GM19240 (cell line): ENCODE results near the gene CUEDC1.

Experiments
- DNase-seq: peaks from one replicate; pipeline ENCODE4 v3.0.0; 2011; ENCODE audit warnings: low spot score; ENCODE audit not compliant: insufficient read length

Gene CUEDC1, protein sequence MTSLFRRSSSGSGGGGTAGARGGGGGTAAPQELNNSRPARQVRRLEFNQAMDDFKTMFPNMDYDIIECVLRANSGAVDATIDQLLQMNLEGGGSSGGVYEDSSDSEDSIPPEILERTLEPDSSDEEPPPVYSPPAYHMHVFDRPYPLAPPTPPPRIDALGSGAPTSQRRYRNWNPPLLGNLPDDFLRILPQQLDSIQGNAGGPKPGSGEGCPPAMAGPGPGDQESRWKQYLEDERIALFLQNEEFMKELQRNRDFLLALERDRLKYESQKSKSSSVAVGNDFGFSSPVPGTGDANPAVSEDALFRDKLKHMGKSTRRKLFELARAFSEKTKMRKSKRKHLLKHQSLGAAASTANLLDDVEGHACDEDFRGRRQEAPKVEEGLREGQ

GRCh38 chr17:57955183-57955931 lies at the start of gene CUEDC1:
CUEDC1 (minus strand) TSS chr17:57955412; CDS start chr17:57885564, 69,848 bp downstream.
- no peak for DNase-seq

- DNase-seq: no peak
Observed at GRCh38 chr17:58004060-58004459, 48.8 kb upstream of the CUEDC1 start.

DNA sequence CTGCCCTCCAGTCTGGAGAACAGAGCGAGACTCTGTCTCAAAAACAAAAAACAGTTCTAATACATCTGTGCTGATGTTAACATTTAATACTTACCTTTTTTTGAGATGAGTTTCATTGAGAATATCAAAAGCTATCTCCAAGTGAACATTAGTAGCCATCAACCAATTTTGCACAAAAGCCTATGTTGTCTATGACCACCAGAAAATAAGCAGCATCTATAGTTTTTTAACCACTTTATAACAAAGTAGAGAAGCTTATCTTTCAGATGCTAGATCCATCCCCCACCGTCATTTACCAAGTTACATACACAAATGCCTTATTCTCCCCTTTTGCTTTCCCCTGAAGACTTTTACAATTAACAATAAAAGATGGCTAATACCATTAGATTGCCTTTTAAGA lies 47.8 kb upstream of the CUEDC1 start:
- DNase-seq: no peak

DNA sequence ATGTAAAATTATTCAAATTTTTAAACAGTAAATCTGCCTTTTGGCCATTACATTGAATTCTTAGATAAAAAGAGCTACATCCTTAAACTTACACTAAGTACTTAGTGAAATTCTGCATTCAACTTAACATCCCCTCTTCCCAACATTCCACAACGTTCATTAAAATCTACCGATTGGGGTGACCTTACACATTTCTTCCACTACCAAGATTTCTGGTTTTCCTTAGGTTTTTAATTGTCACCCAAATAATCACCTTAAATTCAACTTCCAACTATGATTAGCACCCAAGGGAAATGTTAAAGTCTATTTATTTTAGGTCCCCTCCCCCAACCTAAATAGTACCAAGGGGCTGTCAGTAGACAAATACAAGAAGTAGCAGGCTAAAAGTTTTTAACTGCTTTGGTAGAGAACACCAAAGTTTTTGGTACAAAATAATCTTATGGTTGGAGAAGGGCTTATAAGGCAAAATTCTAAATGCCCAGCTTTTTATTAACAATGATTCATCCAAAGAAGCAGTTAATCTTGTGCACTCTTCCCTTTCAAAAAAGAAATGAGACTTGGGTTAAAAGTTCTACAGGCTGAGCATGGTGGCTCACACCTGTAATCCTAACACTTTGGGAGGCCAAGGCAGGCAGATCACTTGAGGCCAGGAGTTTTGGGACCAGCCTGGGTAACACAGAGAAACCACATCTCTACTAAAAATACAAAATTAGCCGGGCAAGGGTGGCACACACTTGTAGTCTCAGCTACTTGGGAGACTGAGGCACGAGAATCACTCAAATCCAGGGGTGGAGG lies 47.1 kb upstream of the CUEDC1 start:
- DNase-seq: no peak

- DNase-seq: no peak
Observed at GRCh38 chr17:58001461-58002124, 46.4 kb upstream of the CUEDC1 start.

GRCh38 chr17:57999496-58000017 lies 44.3 kb upstream of the CUEDC1 start:
- no peak for DNase-seq

DNA sequence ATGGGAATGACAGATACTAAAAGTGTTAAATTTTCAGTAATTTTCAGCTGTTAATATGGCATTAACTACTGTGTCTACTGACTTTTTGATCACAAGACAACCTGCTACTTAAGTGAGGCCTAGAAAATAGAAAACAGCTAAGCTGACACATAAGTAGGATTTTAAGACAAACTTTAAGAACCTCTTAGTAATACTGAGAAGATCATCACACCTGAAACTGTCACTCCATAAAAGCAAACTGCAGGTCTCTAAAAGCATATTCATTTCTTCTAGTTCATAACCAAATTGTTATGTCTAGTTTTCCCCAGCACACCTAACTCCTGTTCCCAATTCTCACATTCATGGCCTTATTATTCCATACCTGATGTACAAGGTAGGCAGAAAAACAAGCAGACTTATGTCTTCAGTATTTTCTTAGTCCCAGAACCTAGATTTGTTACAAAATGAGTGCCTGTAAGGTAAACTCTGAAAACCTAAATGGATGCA lies 43.8 kb upstream of the CUEDC1 start:
- DNase-seq: no peak

DNA sequence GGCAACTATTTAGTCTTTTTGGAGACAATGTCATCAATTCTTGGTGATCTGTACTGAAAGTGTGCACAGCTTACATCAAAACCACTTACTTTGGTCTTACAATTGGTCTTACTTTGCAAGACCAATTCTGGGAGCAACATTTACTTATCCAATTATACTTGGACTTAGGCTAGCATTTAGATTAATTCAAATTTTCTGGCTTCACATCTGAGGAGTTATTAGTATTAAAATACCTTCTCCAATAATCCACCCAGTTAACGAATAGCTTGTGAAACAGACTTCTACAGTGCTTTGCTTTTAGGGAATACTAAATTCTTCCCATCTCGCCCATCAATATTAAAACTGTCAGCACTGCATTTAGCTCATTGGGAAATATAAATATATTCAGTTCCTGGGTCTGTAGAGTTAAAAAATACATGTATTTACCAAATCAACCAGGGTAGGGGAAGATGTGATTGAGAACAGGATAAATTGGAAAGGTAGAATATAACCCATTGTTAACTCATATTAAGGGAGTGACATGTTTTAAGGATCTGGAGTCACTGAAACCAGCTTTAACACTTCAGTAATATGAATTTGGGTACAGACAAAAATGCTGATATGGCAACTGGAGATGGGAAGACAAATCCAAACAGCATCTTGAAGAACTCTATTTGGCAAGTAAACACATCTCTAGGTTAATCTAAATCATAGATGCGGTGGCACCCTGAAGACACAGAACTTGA lies 42.0 kb upstream of the CUEDC1 start:
- DNase-seq: no peak

GRCh38 chr17:57995076-57995956 lies 40.1 kb upstream of the CUEDC1 start:
- DNase-seq: no peak

DNA sequence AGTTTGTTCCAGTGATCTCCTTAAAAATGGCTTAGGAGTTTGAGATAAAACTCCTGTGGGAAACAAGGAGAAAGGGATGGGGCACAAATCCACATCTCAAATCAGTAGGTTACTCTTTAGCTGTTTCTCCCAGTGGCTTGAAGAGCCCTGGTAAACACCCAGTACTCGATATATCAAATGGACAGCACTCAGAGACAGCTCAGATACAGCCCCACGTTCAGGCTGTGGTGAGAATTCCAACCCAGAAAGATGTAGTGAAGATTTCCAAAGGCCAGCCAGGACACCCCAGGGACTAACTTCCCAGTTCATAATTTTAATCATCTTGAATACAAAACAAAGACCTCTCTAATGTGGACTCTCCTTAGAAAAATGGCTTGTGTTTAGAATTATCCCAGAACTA lies 39.2 kb upstream of the CUEDC1 start:
- DNase-seq: no peak

DNA sequence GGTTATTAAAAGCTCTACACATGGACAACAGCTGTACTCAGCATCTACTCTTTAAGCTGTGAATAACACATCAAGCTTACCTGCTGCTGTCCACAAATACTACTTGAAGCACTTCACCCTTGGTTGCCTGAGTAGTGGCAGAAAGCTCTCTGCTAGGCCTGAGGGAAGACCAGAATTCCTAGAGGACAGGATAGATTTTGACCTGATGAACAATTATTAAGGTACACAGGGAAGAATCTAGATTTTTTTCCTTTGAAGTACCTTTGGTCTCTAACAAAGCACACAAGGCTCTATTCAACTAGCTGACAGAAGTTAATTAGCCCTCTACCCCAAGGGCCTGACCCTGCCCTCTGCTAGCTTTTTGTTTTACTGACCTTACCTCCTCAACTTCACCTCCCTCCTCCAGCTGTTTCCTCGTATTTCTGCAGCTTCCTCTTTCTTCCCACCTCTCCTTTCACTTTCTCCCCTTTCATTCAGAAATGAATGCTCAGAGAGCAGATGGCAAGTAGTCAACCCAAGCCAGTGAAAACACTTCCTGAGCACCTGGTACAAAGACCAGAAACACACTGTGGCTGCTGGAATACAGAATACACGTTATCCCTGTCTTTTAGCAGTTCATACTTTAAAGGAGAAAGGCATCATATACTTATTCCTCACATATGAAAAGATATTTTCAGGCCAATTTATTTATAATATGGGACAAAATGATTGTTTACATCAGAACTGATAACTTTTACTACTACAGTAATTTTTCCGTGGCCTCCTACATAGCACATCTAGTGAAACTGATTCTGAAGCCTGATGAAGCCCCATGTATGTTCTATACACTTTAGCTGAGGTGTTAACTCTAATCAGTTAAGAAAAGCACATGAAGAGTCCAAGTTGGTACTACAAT lies 38.5 kb upstream of the CUEDC1 start:
- no peak for DNase-seq

DNA sequence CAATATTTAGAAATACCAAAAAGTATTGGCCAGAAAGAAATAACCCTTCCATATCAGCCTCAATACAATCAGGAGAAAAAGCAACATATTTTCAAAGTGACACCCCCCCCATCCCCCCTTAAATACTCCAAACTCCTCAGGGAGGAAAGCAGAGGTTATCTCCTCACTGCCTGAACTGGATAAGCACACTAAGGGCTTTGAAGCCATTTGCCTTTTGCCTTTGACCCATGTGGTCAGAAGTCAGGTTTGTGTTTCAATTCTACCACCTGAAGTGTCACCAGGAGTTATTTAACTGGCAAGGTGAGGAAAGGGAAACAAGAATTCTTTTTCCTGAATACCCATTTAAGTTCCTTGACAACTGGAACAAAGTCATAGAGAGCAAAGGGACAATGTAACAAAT lies 36.3 kb upstream of the CUEDC1 start:
- no peak for DNase-seq

DNA sequence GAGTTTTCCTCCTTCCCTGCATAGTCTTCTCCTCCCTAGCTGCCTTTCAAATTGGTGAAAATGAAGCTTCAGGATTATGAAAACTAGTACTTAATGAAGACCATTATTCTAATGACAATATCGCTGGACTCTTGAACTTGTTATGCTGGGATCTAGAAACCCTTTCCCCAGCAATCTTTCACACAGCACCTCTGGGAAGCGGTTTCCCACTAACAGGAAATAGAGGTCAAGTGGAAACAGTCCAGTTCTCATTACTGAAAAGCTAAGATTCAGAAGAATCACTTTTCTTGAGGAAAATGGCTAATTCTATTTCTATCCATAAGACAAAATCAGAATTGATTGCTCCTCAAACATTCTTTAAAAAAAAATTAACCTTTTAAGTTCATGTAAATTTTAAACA lies 34.8 kb upstream of the CUEDC1 start:
- DNase-seq: no peak

DNA sequence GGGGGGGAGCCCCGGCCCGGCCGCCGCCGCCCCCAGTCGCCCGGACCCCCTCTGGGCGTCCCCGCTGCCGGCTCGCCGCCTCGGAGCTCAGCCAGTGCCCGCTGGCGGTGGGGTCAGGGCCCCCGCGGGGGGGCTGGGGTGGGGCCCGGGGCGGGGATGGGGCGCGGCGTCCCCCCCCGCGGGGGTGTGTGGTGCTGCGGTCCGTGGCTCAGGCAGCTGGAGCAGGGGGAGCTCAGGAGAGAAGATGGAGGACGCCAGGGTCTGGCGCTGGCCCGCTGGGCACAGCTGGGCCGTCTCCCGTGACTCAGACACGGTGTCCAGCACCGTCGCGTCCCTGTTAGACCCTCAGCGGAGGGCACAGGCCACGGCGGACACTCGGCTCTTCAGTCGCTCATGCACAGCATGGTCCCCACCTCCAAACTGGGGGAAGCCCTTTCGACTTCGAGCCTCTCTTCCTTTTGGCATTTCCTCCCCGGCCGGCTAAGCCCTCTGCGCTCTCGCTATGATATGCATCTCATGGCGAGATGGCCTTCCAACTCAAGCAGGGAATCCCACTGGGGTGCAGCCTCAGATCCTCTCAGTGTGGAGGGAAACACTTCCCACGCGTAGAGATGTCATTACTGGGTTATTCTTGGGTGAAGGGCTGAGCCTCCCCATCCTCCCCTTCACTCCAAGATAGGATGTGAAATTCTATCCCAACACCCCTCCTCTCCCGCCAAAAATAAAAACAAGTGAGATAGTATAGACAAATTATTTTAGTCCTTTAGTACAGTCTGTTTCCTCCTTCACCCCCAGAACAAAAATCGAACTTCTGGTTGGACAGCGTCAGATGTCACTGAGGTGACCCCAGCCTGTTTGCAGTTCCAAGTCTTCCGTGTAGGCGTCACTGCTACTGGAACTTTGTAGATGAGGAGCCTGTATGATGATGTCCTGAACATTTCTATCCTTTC lies 33.4 kb upstream of the CUEDC1 start:
- DNase-seq: peak; percentile 71

DNA sequence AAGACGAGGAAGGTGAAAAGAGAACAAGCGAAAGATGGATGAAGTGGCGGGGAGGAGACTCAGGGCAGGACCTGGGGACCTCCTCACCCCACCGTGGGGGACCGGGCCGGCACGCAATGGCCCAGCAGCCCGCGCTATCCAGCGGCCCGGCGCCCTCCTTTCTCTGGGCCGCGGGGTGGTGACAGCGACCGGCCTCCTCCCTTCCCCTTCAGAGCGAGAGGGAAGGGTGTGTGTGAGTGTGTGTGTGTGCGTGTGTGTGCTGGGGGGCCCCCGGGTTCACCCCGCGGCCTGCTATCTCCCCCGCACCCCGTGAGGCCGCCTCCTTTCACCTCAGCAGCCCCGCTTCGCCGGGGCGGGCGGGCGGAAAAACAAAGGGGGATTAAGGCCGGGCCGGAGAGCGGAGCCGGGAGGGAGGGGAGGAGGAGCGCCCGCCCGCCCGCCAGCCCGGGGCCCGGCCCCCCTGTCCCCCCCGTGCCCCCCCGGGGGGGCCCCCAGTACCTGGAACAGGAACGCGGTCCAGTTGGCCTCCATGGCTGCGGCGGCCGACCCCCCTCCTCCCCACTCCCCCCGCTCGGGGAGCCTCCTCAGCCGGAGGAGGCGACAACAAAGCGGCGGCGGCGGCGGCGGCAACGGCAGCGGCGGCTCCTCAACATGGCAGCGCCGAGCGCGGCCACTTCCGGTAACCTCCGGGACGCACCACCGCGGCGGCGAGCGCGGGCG lies 32.5 kb upstream of the CUEDC1 start, which contains the start of gene VEZF1:
Gene VEZF1, minus strand, starts transcription at position 674 of the 720 bp plus-strand sequence. Its CDS starts 143 bp downstream, at position 531.
- DNase-seq: no peak

DNA sequence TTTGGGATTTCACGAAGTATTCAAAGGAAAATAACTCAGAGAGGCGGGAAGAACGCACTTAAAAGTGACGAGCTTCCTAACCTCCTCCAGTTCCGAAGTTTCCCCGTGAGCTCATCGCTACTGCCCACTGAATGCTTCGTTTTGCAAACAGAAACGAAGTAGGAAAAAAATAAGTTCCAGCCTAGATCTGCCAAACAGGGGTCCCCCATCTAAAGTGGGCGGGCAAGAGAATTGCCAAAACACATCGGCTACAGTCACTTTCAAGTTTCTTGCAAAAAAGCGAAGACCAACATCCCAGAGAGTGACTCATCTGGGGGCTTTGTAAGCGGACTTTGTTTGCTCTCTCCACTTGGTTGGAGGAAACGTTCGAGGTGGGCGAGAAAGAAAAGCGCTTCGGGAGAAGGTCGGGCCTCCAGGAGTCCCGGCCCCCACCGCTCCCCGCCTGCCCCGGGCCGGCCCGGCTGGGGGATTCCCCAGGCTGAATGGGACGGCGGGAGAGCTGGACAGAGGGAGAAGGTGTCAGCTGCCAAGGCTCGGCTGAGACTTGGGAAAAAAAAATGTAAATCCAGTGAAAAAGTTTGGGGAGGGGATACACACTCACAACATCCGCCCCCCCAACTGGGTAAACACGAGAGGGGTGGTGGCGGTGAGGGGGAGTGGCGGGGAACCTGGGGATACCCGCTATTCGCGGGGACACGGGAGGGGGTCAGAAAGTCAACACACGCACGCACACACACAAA lies 31.8 kb upstream of the CUEDC1 start:
- no peak for DNase-seq
